Activated naive CD4-positive, alpha-beta T cell treated with anti-CD3 and anti-CD28 coated beads for 36 hours (primary cell): ENCODE results near the gene TIRAP. TPM values are rescaled to one million over a fixed set of nuclear protein-coding genes. Genes with fewer than 3 reads are reported as not detected.
"Not testable (repeated sequence)": the region's sequence is repeated elsewhere in the genome, so short reads cannot be mapped to it uniquely, and the experiment has no call there.

Experiments used
- CTCF ChIA-PET: fragments of 350-600 bp; sonication (Branson Sonifier 250); formaldehyde crosslinking; loops from one replicate; lab custom pipeline; 2021; ENCODE audit warnings: antibody characterized with exemption; lab: Charles Lee
- DNase-seq: peaks from one replicate; pipeline ENCODE4 v3.0.0-alpha.2; 2020
- H3K27ac Mint-ChIP-seq: one replicate; pipeline ENCODE4 v1.8.0; 2021; ENCODE audit warnings: mild to moderate bottlenecking, mixed read lengths
- H3K27me3 Mint-ChIP-seq: one replicate; pipeline ENCODE4 v1.8.0; 2021; ENCODE audit warnings: low read depth, mixed read lengths
- H3K36me3 Mint-ChIP-seq: one replicate; pipeline ENCODE4 v1.8.0; 2021; ENCODE audit warnings: low read depth, mixed read lengths
- H3K4me1 Mint-ChIP-seq: one replicate; pipeline ENCODE4 v1.8.0; 2021; ENCODE audit warnings: low read depth, mixed read lengths
- H3K4me3 Mint-ChIP-seq: one replicate; pipeline ENCODE4 v1.8.0; 2021; ENCODE audit warnings: mild to moderate bottlenecking, moderate library complexity, mixed read lengths
- H3K9me3 Mint-ChIP-seq: one replicate; pipeline ENCODE4 v1.8.0; 2021; ENCODE audit warnings: mixed read lengths
- intact Hi-C: fragments of 100-400 bp; cut with micrococcal nuclease; formaldehyde crosslinking; loops from one replicate; pipeline ENCODE4 v1.15.1; 2023
- total RNA-seq, 2 experiments: library from RNA; stranded (reverse); gene quantifications; one replicate each; pipeline ENCODE4 v1.2.3, GENCODE V29; 2021

TIRAP gene
- total RNA-seq, 2 experiments from 2014 or later: 2.7 to 3.5 TPM

- H3K4me1 Mint-ChIP-seq: peaks cover 16% of the 10 kb centered on the region
- intact Hi-C loops: no loop called here
These were observed 10.8 kb downstream of the TIRAP start for GRCh38 chr11:126293726-126294125.

DNA sequence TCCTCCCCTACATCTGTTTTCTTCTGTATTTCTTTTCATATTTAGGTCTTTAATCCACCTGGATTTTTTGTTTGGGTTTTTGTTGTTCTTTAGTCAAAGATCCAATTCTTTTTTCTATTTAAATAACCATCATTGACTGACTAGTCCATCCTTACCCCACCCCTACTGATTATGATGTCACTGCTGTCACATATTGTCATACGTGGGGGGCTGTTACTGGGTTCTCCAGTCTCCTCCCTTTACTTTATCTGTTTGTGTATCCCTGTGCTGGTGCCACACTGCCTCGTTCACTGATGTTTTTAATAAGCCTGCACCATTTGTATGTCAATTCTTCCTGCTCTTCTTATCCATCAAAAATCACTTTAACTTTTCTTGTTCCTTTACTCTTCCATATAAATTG is 14.1 kb downstream of the TIRAP start:
- no peak for DNase-seq
- Mint-ChIP-seq H3K4me1 (peaks cover 18% of the 10 kb centered on the region), H3K36me3 (peaks cover 22% of the 10 kb centered on the region), H3K27ac (no peak overlapping the region), H3K4me3 (no peak overlapping the region), H3K27me3 (no peaks in the 10 kb centered on the region), H3K9me3 (no peaks in the 10 kb centered on the region)
- CTCF ChIA-PET: interaction anchor here (1.0 kb wide), 1 partner anchor 14 kb away, joined by 3 read pairs; no protein-coding TSS in a partner anchor
- intact Hi-C loops: no loop called here

More at GRCh38 chr11:126293726-126294125, 10.8 kb downstream of the TIRAP start:
- CTCF ChIA-PET: no interaction called here
- Mint-ChIP-seq H3K27me3 (no peaks in the 10 kb centered on the region), H3K9me3 (no peaks in the 10 kb centered on the region), H3K36me3 (peaks cover 17% of the 10 kb centered on the region), H3K4me3 (no peak overlapping the region), H3K27ac (no peak overlapping the region)
- DNase-seq: no peak

GRCh38 chr11:126303623-126304456 is 20.9 kb downstream of the TIRAP start, which contains the start of gene DCPS:
Gene DCPS (plus strand): TSS chr11:126304060. CDS start chr11:126304081, 21 bp downstream.
- Mint-ChIP-seq H3K9me3 (no peaks in the 10 kb centered on the region), H3K27me3 (no peaks in the 10 kb centered on the region), H3K36me3 (peaks cover 16% of the 10 kb centered on the region), H3K27ac (peak within 1 kb of the TSS; percentile 97), H3K4me3 (peak within 1 kb of the TSS; percentile 95), H3K4me1 (peaks cover 35% of the 10 kb centered on the region)
- peak; percentile 86 for DNase-seq
- CTCF ChIA-PET: interaction anchor here (0.7 kb wide), 1 partner anchor 177 kb away, joined by 5 read pairs; no protein-coding TSS in a partner anchor
- intact Hi-C loops: loop anchor here (1.0 kb wide), 7 partner anchors 13 to 401 kb away; partner anchors contain the start of genes FAM118B, FOXRED1, PUS3 and RPUSD4

DNA sequence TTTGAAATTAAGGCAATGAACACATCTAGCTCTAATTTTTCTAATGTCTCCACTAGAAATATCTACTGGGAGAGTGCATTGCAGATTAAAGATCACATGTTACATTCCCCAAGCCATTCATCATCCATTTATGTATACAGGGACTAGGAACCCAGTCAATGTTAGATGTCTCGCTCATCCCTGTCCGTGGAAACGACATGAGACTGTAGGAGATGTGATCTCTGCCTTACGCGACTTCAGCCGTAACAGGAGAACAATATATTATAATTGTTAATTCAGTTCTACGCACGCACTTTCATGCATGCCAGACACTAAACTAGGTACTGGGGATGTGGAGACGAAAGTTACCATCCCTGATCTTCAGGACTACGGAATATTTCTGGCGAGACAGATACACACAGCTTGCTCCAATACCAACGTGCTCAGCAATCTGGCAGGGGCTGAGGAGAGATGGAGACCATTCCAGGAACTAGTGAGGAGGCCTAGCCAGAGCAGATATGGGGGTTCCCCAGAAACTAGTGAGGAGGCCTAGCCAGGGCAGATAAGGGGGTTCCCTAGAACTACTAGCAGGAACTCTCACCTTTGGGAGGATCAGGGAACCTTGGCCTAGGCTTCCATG is 21.7 kb downstream of the TIRAP start:
- Mint-ChIP-seq H3K9me3 (no peaks in the 10 kb centered on the region), H3K27me3 (no peaks in the 10 kb centered on the region), H3K27ac (peak overlapping the region; percentile 97), H3K4me1 (peaks cover 35% of the 10 kb centered on the region), H3K4me3 (peak overlapping the region; percentile 95), H3K36me3 (peaks cover 16% of the 10 kb centered on the region)
- intact Hi-C loops: loop anchor here (1.0 kb wide), 7 partner anchors 13 to 401 kb away; partner anchors contain the start of genes FAM118B, FOXRED1, PUS3 and RPUSD4
- peak; percentile 45 for DNase-seq
- CTCF ChIA-PET: interaction anchor here (0.7 kb wide), 1 partner anchor 176 kb away, joined by 5 read pairs; no protein-coding TSS in a partner anchor

DNA sequence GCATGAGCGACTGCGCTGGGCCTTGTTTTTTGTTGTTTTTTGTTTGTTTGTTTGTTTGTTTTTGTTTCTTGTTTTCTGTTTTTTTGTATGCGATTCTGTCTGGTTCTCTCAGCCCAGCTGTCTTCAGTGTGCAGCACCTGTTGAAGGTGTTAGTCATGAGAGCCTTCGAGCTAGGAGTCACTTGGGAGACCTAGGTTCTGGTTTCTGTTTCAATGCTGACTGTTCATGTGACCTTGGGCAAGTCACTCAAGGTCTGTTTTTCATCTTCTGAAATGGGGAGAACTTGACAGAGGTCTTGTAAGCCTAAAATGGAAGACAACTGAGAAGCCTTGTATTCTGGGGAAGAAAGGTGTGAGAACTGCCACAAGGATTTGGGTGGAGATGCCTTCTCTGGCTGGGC is 22.8 kb downstream of the TIRAP start:
- Mint-ChIP-seq H3K27ac (peak overlapping the region; percentile 9), H3K4me1 (peaks cover 35% of the 10 kb centered on the region), H3K36me3 (peaks cover 19% of the 10 kb centered on the region), H3K27me3 (no peaks in the 10 kb centered on the region), H3K4me3 (peak overlapping the region; percentile 62), H3K9me3 (no peaks in the 10 kb centered on the region)
- peak; percentile 53 for DNase-seq
- CTCF ChIA-PET: interaction anchor here (0.6 to 8.3 kb wide), 4 partner anchors 10 to 176 kb away, joined by 4 to 98 read pairs (median 4); no protein-coding TSS in a partner anchor
- intact Hi-C loops: no loop called here

- peaks cover 22% of the 10 kb centered on the region for H3K36me3 Mint-ChIP-seq
- CTCF ChIA-PET: interaction anchor here (1.6 to 8.3 kb wide), 2 partner anchors 11 to 174 kb away, joined by 7 to 98 read pairs; no protein-coding TSS in a partner anchor
- peaks cover 32% of the 10 kb centered on the region for H3K4me1 Mint-ChIP-seq
- no peak overlapping the region for H3K4me3 Mint-ChIP-seq
- peak; percentile 49 for DNase-seq
- H3K27me3 Mint-ChIP-seq: no peaks in the 10 kb centered on the region
- no peak overlapping the region for H3K27ac Mint-ChIP-seq
- no peaks in the 10 kb centered on the region for H3K9me3 Mint-ChIP-seq
- intact Hi-C loops: no loop called here
These were observed 24.8 kb downstream of the TIRAP start for GRCh38 chr11:126307706-126308105.

GRCh38 chr11:126308271-126308671 is 25.4 kb downstream of the TIRAP start:
- intact Hi-C loops: no loop called here

GRCh38 chr11:126308771-126309170 is 25.9 kb downstream of the TIRAP start:
- DNase-seq, H3K27ac Mint-ChIP-seq, H3K9me3 Mint-ChIP-seq, H3K27me3 Mint-ChIP-seq, intact Hi-C loops, H3K4me3 Mint-ChIP-seq: not testable (repeated sequence)
- CTCF ChIA-PET: interaction anchor here (1.4 to 8.3 kb wide), 2 partner anchors 13 to 173 kb away, joined by 5 to 98 read pairs; no protein-coding TSS in a partner anchor
- Mint-ChIP-seq H3K4me1 (peaks cover 27% of the 10 kb centered on the region), H3K36me3 (peaks cover 22% of the 10 kb centered on the region)

More at GRCh38 chr11:126308271-126308671, 25.4 kb downstream of the TIRAP start:
- no peaks in the 10 kb centered on the region for H3K27me3 Mint-ChIP-seq
- H3K27ac Mint-ChIP-seq: no peak overlapping the region
- CTCF ChIA-PET: interaction anchor here (1.6 to 8.3 kb wide), 2 partner anchors 11 to 174 kb away, joined by 7 to 98 read pairs; no protein-coding TSS in a partner anchor
- no peak for DNase-seq
- H3K9me3 Mint-ChIP-seq: no peaks in the 10 kb centered on the region
- peaks cover 23% of the 10 kb centered on the region for H3K36me3 Mint-ChIP-seq
- H3K4me3 Mint-ChIP-seq: no peak overlapping the region
- H3K4me1 Mint-ChIP-seq: peaks cover 28% of the 10 kb centered on the region

DNA sequence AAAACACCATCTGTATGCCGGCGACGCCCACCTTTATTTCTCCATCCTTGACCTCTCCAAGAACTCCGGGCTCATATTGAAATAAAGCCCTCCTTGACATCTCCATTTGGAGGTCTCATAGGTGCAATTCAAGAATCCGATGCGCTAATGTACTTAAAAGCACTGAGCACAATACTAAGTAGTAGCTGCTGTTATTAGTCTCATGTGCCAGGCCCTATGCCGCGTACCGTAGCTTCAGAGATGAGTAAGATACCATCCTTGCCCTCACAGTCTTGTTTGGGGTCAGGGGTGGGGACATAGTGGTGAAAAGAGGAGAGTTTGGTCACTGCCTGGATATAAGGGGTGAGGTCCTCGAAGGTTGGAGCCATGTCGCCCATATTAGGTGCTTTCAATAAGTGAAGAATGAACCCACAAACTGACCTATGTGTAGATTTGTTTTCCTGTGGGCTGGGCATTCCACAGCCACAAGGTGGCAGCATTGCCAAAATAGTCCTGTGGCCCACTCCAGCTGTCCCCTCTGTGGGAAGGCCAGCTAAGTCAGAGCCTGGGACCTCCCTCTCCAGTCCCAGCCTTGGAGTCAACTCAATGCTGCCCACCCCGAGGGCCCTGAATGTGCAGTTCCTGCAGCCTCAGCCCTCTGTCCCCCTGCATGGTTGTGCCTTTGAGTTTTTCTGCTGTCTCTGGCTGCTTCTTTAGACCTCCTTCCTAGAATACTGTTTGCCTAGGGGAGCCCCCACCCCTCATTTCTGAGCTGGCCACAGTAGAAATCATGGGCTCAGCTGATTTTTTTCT is 27.5 kb downstream of the TIRAP start:
- intact Hi-C loops: loop anchor here (1.0 to 10.0 kb wide), 2 partner anchors 170 to 684 kb away; no protein-coding TSS in a partner anchor
- H3K27me3 Mint-ChIP-seq: no peaks in the 10 kb centered on the region
- CTCF ChIA-PET: interaction anchor here (0.6 to 8.3 kb wide), 20 partner anchors 9 to 250 kb away, joined by 3 to 98 read pairs (median 5); partner anchors contain the start of gene ST3GAL4
- peak; percentile 70 for DNase-seq
- no peak overlapping the region for H3K27ac Mint-ChIP-seq
- no peak overlapping the region for H3K4me3 Mint-ChIP-seq
- H3K4me1 Mint-ChIP-seq: peaks cover 18% of the 10 kb centered on the region
- H3K9me3 Mint-ChIP-seq: peaks cover 3% of the 10 kb centered on the region
- H3K36me3 Mint-ChIP-seq: peaks cover 30% of the 10 kb centered on the region

DNA sequence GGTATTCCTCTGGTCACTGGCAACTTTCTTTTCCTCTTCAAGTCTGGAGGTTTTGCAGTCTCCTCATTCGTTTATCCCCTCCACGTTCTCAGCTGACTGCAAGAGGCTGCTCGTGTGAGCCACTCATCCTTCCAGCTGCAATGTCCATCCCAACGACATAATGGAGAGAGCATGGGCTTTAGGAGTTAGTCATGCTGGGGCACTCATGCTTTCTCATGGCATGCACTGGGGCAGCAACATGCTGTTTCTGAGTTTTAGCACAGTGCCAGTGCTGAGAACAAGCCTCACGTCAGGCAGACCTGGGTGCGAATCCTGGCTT is 28.1 kb downstream of the TIRAP start:
- H3K4me3 Mint-ChIP-seq: no peak overlapping the region
- DNase-seq: no peak
- peaks cover 5% of the 10 kb centered on the region for H3K9me3 Mint-ChIP-seq
- H3K27me3 Mint-ChIP-seq: no peaks in the 10 kb centered on the region
- intact Hi-C loops: loop anchor here (1.0 to 10.0 kb wide), 2 partner anchors 169 to 684 kb away; no protein-coding TSS in a partner anchor
- H3K27ac Mint-ChIP-seq: no peak overlapping the region
- CTCF ChIA-PET: interaction anchor here (0.6 to 8.3 kb wide), 18 partner anchors 8 to 250 kb away, joined by 3 to 98 read pairs (median 6); partner anchors contain the start of gene ST3GAL4
- H3K36me3 Mint-ChIP-seq: peaks cover 30% of the 10 kb centered on the region
- peaks cover 13% of the 10 kb centered on the region for H3K4me1 Mint-ChIP-seq
